ENCODE results near the gene TBPL2. TPM values are rescaled to one million over a fixed set of nuclear protein-coding genes. Genes with fewer than 3 reads are reported as not detected.
"Not testable (repeated sequence)": the region's sequence is repeated elsewhere in the genome, so short reads cannot be mapped to it uniquely, and the experiment has no call there.

The TBPL2 gene
- total RNA-seq, 2 donors from 2014 or later, result not detected

DNA sequence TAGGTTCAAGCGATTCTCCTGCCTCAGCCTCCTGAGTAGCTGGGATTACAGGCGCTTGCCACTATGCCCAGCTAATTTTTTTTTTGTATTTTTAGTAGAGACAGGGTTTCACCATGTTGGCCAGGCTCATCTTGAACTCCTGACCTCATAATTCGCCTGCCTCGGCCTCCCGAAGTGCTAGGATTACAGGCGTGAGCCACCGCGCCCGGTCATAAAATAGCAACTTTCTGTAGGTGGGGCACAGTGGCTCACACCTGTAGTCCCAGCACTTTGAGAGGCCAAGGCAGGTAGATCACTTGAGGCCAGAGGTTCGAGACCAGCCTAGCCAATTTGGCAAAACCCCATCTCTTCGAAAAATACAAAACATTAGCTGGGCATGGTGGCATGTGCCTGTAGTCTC is 18.1 kb downstream of the TBPL2 start:
- H3K9me3 Mint-ChIP-seq; ATAC-seq; H3K36me3 Mint-ChIP-seq; H3K27ac Mint-ChIP-seq; DNase-seq (ENCODE audit: low spot score in 2 of 2): not testable (repeated sequence)

DNA sequence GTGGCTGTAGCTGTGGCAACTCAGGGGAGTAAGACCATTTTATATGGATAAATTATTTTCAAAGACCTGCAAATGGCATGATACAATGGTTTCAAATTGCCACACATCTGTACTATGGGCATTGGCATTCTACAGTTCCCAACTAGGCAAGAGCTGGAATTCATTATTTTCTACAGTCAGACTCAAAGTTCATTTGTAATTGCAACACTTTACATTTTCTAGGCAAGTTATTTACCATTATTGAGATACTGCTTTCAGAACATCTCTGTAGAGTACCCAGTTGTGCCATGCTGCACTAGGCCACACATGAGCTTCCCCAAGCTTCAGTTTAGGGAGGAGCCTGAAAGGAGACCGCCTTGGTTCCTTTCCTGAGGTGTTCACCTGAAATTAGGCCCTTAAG is 20.8 kb downstream of the TBPL2 start:
- no peaks in the 10 kb centered on the region for H3K36me3 Mint-ChIP-seq
- no peaks in the 10 kb centered on the region for H3K9me3 Mint-ChIP-seq
- no peak overlapping the region for H3K27ac Mint-ChIP-seq
- DNase-seq (ENCODE audit: low spot score in 2 of 2), result no peak
- ATAC-seq, result no peak

DNA sequence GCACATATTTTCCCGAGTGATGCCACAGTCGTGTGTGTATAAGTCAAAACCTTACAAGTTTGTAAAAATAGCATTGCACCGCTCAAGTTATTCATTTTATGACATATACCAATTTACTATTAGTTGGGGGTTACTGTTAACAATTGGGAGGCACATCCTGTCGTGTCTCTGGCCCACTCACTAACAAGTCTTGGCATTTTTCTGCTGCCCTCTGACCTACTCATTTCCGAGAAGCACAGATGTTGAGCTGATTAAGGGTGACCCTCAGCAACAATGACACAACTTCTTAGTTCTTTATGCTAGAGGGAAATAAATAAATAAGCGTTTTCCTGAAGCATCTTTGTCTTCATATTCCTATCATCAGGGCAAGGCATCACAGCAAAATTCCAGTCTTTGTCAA is 22.0 kb downstream of the TBPL2 start:
- H3K9me3 Mint-ChIP-seq, result no peaks in the 10 kb centered on the region

DNA sequence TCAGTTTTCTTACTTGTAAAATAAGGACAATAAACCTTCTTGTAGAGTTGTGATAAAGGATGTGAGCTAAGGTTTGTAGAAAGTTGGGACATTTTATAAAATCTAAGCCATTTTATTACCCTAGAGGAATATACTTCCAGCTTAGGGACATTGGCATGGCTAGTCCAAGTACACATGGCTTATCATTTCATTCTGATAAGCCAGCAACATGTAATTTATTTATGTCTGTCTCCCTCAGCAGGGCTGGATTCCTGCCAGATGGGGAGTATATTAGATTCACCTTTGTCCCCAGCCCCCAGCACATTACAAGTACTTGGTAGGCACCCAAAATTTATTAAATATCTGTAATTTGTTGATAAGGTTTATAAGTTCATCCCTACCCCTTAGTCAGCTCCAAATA is 22.5 kb downstream of the TBPL2 start:
- DNase-seq (ENCODE audit: low spot score in 2 of 2), result no peak
- no peaks in the 10 kb centered on the region for H3K9me3 Mint-ChIP-seq
- no peaks in the 10 kb centered on the region for H3K36me3 Mint-ChIP-seq

More for the DNA sequence above, 22.0 kb downstream of the TBPL2 start:
- H3K27ac Mint-ChIP-seq, result no peak overlapping the region
- no peaks in the 10 kb centered on the region for H3K36me3 Mint-ChIP-seq
- ATAC-seq (no peak), DNase-seq (ENCODE audit: low spot score in 2 of 2) (no peak)

DNA sequence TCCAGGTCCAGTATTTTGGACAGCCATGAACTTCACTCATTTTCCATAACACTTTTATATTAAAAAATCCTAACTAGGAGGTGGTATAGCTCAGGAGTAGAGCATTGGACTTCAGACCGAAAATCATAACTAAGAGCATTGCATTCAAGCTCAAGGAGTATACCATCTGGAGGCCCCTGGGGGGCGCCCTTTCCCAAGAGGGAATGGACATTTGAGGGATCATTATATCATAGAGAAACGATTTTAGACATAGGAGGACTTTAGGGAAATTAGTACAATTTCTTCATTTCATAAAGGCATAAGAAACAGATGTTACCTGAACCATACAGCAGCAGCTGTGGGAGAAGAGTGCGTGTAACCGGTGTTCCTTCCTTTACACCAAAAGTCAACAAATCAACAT is 23.6 kb downstream of the TBPL2 start:
- ATAC-seq (peak in 1 of 2 donors; percentile 53), DNase-seq (ENCODE audit: low spot score in 2 of 2) (peak in 1 of 2 donors; percentile 38)
- no peaks in the 10 kb centered on the region for H3K9me3 Mint-ChIP-seq
- H3K36me3 Mint-ChIP-seq, result no peaks in the 10 kb centered on the region
- no peak overlapping the region for H3K27ac Mint-ChIP-seq

More for the DNA sequence above, 22.5 kb downstream of the TBPL2 start:
- ATAC-seq, result no peak
- no peak overlapping the region for H3K27ac Mint-ChIP-seq

DNA sequence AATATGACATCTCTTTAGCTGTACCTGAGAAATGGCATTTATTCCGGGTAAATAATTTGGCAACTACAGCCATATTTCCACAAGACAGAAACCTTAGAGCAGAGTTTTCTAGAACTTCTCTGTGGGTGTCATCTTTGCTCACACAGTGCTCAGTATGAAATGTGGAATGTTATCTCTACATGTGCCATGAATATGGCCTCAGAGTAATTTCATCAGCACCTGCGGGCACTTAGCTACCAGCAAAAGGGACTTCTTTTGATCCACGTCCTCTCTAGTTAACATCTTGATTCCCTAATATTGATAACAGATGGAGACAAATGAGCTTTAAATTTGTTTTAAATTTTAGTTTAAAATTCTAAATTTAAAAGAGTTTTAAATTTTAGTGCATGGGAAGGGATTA is 25.9 kb downstream of the TBPL2 start:
- no peaks in the 10 kb centered on the region for H3K36me3 Mint-ChIP-seq
- H3K27ac Mint-ChIP-seq, result no peak overlapping the region
- no peaks in the 10 kb centered on the region for H3K9me3 Mint-ChIP-seq
- no peak for DNase-seq (ENCODE audit: low spot score in 2 of 2)
- no peak for ATAC-seq

DNA sequence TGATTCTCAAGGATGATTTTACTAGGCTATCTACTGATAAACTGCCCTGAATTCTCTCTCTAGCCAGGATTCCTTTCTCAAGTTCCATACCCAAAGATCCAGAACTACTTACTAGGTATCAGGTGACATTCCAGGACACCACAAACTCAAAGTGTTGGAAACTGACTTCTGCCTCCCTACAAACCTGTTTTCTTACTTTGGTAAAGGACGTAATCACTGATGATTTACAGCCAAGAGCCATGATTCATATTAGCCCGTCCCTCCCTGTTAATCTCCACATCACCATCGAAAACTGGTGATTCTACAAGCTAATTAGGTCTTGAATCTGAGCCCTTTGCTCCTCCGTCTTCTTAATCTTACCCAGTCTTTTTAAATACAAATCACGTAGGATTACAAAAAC is 27.7 kb downstream of the TBPL2 start:
- peak overlapping the region in 1 of 2 donors; percentile 93 for H3K27ac Mint-ChIP-seq
- no peak for DNase-seq (ENCODE audit: low spot score in 2 of 2)
- ATAC-seq, result no peak
- H3K9me3 Mint-ChIP-seq, result no peaks in the 10 kb centered on the region
- H3K36me3 Mint-ChIP-seq, result no peaks in the 10 kb centered on the region

DNA sequence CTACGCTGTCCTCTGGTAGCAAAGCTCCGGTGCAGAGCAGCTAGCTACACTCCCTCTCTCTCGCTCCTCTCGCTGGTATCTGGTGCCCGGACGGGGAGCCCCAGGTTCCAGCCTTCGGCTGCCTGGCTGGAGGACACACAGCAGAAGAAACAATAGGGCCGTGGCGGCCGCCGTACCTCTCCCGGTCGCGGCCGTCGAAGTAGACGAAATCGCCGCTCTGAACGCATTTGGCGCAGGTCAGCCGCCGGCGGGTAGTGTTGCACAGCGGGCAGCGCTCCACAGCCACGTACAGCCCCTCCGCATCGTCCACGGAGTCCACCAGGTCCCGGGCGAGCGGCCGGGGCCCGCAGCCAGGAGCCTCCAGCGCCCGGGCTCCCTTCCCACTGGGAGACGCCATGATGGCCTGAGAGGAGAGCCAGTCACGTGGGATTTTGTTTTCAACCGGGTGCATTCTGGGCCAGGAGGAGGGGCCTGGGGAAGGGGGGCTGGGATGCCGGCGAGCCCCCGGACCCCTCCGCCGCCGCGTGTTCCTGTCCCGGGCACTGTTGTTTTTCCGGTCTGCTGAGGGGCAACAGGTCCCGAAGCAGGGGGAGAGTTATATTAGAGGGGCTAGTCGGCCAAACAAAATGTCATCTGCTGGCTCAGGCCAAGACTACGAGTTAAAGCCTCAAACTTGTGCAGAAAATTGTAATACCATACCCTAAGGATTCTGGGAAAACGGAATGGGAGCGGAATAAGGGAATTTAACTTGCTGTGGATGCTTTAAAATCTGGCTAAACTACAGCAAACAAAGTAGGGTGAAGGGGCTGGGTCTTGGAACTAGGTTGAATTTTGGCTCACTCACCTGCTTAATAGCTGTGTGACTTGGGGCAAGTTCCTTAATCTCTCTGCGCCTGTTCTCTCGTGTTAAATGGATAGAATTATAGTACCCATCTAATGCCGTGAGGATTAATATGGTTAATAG is 28.7 kb downstream of the TBPL2 start, which contains the start of gene ATG14:
Gene ATG14 (minus strand): TSS at position 405 of the 964 bp plus-strand sequence. CDS start 8 bp downstream, at position 397.
- Mint-ChIP-seq H3K27ac (peak within 1 kb of the TSS; percentile 92 to 93), H3K9me3 (no peaks in the 10 kb centered on the region), H3K36me3 (no peaks in the 10 kb centered on the region)
- DNase-seq (ENCODE audit: low spot score in 2 of 2) (peak; percentile 74 to 80), ATAC-seq (peak; percentile 97 to 99)

DNA sequence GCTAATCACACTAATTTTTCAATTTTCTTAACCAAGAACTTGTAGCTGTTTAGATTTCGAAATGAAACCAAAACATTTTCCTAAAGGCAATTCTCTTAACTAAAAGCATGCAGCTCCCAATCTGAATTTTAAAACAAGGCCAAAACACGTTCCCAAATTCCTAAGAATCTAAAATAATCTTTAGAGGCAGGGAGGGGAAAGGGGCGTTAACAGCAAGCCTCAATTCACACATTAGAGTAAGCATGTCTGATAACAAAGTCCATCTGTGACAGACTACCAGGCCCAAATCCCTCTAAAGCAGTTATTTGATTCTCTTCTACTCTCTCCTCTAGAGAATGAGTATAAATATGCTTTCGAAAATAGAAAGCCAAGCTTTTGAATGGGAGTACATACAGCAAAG is 29.5 kb downstream of the TBPL2 start:
- Mint-ChIP-seq H3K9me3 (no peaks in the 10 kb centered on the region), H3K36me3 (no peaks in the 10 kb centered on the region), H3K27ac (peak overlapping the region; percentile 86 to 93)
- DNase-seq (ENCODE audit: low spot score in 2 of 2), result no peak
- ATAC-seq, result no peak

DNA sequence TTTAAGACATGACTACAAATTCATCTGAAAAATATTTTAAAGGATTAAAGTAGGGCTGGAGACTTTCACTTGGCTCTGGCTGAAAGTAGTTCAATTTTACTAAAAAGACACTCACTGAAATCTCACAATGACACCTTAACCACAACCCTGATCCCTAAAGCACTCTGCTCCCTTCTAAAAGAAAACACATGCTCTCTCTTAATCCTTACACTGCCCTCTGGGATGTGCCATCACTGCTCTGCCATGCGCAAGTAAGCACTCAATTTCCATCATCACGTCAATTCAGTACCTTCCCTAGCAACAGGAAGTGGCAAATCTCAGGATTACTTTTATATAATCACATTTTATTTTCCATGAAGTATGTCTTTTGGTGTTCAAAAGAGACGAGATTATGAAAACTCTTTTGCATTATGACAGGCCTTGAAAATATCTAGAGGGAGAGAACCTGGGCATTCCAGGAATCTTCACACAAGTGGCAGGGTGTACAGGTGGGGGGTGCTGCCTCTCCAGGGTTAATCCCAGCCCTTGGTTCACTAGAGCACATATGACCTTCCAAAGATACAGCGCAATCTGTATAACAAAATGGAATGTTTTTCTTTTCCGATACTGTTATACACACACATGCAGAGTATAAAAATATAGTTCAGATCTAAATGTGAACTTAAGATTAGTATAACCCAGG is 36.1 kb downstream of the TBPL2 start:
- no peak overlapping the region for H3K27ac Mint-ChIP-seq
- no peaks in the 10 kb centered on the region for H3K36me3 Mint-ChIP-seq
- peak; percentile 76 to 84 for ATAC-seq
- no peak for DNase-seq (ENCODE audit: low spot score in 2 of 2)
- no peaks in the 10 kb centered on the region for H3K9me3 Mint-ChIP-seq

DNA sequence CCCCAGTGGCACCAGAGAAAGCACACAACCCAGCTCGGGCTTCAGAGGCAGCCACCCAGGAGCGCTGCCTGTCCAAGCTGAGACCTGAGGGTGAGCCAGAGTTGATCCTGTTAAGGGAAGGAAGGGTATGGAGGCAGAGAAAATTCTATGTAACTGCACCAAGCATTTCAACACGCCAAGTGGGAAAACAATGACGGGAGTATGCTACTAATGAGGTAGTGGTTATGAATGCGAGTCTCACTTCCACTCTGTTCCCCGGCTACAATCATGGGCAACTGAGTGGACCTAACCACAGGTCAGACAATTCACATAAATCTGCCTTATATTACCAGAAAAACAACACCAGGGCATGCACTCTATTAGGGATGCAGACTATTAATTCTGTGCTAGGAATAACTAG is 38.7 kb downstream of the TBPL2 start:
- no peak for DNase-seq (ENCODE audit: low spot score in 2 of 2)
- Mint-ChIP-seq H3K27ac (peak overlapping the region in 1 of 2 donors; percentile 77), H3K9me3 (no peaks in the 10 kb centered on the region), H3K36me3 (no peaks in the 10 kb centered on the region)
- ATAC-seq, result no peak

DNA sequence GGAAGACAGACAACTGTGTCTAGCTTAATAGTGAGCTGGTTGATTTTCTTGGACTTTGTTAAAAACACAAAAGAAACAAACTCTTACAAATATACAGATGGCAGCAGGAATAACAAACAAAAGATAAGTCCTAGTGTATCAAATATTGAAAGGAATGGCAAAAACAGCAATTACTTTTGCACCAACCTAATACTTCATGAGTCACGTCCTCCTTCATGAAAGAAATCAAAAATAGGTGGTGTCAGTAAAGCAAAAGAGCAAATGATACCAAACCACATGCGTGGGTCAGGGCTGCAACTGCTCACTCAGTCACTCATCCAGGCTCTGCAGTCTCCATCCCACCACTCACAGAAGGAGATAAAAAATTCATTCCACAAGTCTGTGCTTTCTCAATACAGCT is 40.6 kb downstream of the TBPL2 start:
- ATAC-seq (peak in 1 of 2 donors; percentile 47), DNase-seq (ENCODE audit: low spot score in 2 of 2) (no peak)
- Mint-ChIP-seq H3K27ac (no peak overlapping the region), H3K9me3 (no peaks in the 10 kb centered on the region), H3K36me3 (peaks cover 0 to 5% of the 10 kb centered on the region in 2 donors)

DNA sequence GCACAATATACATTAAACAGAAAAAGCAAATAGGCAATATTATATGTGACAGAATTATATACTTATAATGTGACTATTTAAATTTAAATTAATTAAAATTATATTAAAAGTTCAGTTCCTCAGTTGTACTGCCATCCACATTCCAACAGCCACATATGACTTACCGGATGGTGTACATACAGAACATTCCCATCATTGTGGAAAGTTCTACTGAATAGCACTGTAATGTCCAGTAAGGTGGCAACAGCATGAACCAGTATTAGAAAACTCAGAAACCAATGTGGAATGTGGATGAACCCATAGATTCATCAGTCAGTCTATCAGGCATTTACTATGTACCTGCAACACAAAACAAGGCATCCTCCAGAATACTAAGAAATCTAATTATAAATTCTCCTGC is 41.2 kb downstream of the TBPL2 start:
- DNase-seq (ENCODE audit: low spot score in 2 of 2) (no peak), ATAC-seq (no peak)
- peaks cover 0 to 5% of the 10 kb centered on the region in 2 donors for H3K36me3 Mint-ChIP-seq
- H3K27ac Mint-ChIP-seq, result no peak overlapping the region
- H3K9me3 Mint-ChIP-seq, result no peaks in the 10 kb centered on the region

DNA sequence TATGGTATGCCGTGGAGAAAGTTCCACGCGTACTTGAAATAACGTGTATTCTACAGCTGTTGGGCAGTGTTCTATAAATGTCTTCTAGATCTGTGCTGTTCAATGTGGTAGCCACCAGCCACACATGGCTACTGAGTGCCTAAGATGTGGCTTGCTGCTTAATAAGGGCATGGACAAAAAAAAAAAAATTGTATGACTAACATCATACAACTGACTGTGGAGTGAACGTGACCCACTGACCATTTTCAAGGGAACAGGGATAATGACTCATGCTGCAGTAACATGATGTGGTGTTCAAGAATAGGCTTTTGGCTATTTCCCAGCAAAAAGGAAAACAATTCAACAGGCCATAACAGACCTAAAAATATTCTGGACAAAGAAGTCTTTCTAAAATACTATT is 41.7 kb downstream of the TBPL2 start:
- no peak overlapping the region for H3K27ac Mint-ChIP-seq
- ATAC-seq (peak; percentile 41 to 95), DNase-seq (ENCODE audit: low spot score in 2 of 2) (no peak)
- no peaks in the 10 kb centered on the region for H3K9me3 Mint-ChIP-seq
- H3K36me3 Mint-ChIP-seq, result peaks cover 0 to 5% of the 10 kb centered on the region in 2 donors

DNA sequence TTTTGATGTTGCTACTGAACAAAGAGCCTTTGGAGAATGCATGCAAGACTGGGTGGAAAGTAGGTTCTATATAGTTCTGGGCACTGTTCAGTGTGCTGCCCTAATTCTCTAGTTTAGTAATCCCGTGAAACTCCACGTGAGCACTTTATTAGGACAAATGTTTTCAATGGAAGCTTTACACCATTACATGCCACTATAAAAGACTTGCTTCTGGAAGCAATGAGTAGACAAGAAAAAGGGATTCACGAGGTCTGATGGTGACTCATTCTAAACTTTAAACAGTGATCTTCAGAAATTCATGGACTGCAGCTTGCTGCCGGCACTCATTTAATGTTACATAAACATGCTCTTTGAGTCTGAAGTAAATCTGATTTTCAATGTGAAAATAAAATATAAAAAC is 51.1 kb downstream of the TBPL2 start:
- Mint-ChIP-seq H3K9me3 (peaks cover 0 to 5% of the 10 kb centered on the region in 2 donors), H3K27ac (peak overlapping the region in 1 of 2 donors; percentile 23), H3K36me3 (peaks cover 5 to 26% of the 10 kb centered on the region in 2 donors)
- DNase-seq (ENCODE audit: low spot score in 2 of 2) (no peak), ATAC-seq (no peak)

DNA sequence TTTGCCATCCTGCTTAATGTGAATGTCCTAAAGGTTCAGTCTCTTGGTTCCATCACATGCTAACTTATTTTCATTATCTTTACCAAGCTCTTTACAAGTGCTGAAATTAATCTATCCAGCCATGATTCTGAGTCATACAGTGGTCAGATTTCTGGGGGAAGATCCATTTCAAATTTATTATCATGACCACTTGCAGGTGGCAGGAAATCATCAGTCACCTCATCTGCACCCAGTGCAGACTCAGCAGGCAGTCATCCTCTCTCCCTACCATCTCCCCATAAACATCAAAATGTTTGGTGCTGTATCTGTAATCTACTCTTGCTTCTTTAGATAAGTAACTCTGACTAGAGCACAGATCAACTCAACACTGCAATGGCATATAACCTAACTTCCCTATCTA is 52.3 kb downstream of the TBPL2 start:
- ATAC-seq, result peak; percentile 62 to 63
- H3K9me3 Mint-ChIP-seq, result peaks cover 0 to 5% of the 10 kb centered on the region in 2 donors

DNA sequence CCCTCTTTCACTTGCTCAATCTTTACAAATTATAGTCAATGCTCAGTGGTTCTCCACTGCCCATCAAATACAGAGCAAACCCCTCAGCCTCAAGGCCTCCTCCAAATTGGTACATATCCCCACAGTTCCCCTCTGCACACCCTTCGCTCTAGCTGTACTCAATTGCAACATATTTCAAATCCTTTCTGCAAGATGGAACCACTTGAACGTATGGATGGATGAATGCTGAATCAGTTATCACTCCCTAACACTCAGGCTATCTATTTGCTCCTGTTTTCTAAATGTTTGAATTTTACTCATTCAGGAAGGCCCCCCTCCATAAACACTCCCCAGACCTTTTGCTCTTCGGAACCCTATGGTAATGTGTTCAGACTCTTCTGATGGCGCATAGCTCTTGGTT is 53.3 kb downstream of the TBPL2 start:
- ATAC-seq, result no peak
- Mint-ChIP-seq H3K9me3 (peaks cover 0 to 5% of the 10 kb centered on the region in 2 donors), H3K27ac (peak overlapping the region; percentile 84 to 97), H3K36me3 (peaks cover 5 to 28% of the 10 kb centered on the region in 2 donors)
- no peak for DNase-seq (ENCODE audit: low spot score in 2 of 2)

More for the DNA sequence above, 52.3 kb downstream of the TBPL2 start:
- DNase-seq (ENCODE audit: low spot score in 2 of 2), result no peak
- Mint-ChIP-seq H3K27ac (peak overlapping the region; percentile 84 to 86), H3K36me3 (peaks cover 5 to 28% of the 10 kb centered on the region in 2 donors)
